GM13976 (cell line): Measurements from ENCODE around the gene FZD8.
"Not testable (repeated sequence)": the region's sequence is repeated elsewhere in the genome, so short reads cannot be mapped to it uniquely, and the experiment has no call there.

Experiments used
- DNase-seq: peaks from one replicate; pipeline ENCODE4 v3.0.0; 2012; ENCODE audit warnings: low spot score
- in situ Hi-C: fragments of 300-500 bp; cut with MboI; formaldehyde crosslinking; loops from one replicate; pipeline ENCODE4 v1.12.0; 2022; ENCODE audit warnings: low sequenced_read_pairs, mixed read lengths, inconsistent platforms; ENCODE audit not compliant: unreplicated experiment
- TF ChIP-seq, protein P1 (sequence below): IDR thresholded peaks from 2 replicates; pipeline ENCODE4 v1.5.1; 2012; ENCODE audit warnings: borderline replicate concordance, mild to moderate bottlenecking; ENCODE audit not compliant: insufficient read depth; ENCODE audit errors: extremely low read depth, missing control alignments, control extremely low read depth

The FZD8 gene

GRCh38 chr10:35642035-35642792 lies at the start of gene FZD8:
FZD8 (minus strand) TSS chr10:35642296; CDS start chr10:35641429, 867 bp downstream.
- TF ChIP-seq, protein P1, sequence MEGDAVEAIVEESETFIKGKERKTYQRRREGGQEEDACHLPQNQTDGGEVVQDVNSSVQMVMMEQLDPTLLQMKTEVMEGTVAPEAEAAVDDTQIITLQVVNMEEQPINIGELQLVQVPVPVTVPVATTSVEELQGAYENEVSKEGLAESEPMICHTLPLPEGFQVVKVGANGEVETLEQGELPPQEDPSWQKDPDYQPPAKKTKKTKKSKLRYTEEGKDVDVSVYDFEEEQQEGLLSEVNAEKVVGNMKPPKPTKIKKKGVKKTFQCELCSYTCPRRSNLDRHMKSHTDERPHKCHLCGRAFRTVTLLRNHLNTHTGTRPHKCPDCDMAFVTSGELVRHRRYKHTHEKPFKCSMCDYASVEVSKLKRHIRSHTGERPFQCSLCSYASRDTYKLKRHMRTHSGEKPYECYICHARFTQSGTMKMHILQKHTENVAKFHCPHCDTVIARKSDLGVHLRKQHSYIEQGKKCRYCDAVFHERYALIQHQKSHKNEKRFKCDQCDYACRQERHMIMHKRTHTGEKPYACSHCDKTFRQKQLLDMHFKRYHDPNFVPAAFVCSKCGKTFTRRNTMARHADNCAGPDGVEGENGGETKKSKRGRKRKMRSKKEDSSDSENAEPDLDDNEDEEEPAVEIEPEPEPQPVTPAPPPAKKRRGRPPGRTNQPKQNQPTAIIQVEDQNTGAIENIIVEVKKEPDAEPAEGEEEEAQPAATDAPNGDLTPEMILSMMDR: no peak
- in situ Hi-C loops: no loop called here
- peak; percentile 88 for DNase-seq

GRCh38 chr10:35691522-35692236 lies 49.6 kb upstream of the FZD8 start:
- in situ Hi-C loops: no loop called here
- TF ChIP-seq, protein P1: no peak
- no peak for DNase-seq

- DNase-seq: no peak
- in situ Hi-C loops: no loop called here
- TF ChIP-seq, protein P1: no peak
These were observed 48.4 kb upstream of the FZD8 start for GRCh38 chr10:35690534-35690933.

GRCh38 chr10:35685858-35686257 lies 43.8 kb upstream of the FZD8 start:
- in situ Hi-C loops, DNase-seq: not testable (repeated sequence)

DNA sequence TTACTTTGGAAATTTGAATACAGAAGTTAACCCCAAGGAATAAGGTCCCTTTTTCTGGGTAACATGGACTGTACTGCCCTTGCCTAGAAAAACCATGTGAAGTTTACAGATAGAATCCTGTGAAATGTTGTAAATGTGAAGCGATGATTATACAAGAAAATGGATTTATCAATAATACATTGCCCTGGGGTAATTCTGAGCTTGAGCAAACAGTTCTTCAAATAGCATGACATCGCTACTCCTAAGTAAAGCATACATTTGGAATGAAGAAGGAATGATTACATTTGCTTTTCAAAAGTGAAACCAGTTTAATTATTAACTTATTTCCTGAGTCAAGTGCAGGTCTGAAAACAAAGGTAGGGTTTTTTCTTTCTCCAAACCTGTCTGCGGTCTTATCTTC lies 43.3 kb upstream of the FZD8 start:
- TF ChIP-seq, protein P1: no peak
- no peak for DNase-seq
- in situ Hi-C loops: no loop called here

DNA sequence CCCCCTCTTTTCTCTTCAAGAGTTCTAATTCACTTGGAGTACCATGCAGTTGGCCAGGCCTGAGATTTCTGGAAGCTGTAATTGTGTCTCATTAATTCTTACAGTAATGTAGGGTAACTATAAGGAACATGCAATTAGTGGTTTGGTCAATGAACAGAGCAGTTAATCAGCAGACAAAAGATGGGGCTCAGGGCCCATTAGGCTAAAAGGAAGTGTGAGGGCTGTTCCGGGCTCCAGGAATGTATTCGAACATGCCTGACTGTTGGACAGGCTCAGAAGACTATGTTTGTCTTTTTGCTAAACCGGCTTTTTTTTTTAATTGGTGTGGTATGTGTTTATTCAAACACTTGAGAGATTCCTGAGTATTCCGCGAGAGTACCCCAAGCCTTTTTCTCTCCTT lies 42.5 kb upstream of the FZD8 start:
- in situ Hi-C loops: no loop called here
- TF ChIP-seq, protein P1: no peak
- no peak for DNase-seq

- TF ChIP-seq, protein P1: no peak
- DNase-seq: no peak
- in situ Hi-C loops: no loop called here
These were observed 33.8 kb upstream of the FZD8 start for GRCh38 chr10:35675846-35676245.
